ENCODE measurements around the gene IFIT2.

DNA sequence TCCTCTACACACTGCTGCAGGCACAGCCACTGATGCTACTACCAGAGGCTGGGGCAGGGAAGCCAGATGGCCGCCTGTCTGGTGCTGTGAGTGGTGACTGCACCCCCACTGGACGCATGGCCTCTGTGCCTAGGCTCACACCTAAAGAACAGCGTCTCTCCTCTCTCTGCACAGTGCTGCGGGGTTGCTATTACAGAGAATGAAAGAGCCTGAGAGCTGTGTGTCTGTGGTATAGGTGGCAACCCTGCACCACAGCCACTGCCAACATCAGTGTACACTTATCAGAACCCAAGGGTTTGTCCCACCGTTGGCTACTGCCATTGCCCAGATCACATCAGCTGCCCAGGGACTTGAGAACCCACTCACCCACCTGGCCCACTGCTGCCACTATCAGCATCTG lies 4.1 kb upstream of the IFIT2 start:
- TF ChIP-seq CTCF (IDR thresholded peaks at IDR 0.05; ENCODE audit: extremely low read depth in 1 of 2, insufficient read depth in 1 of 2, low read depth in 1 of 2, low read length in 2 of 2) (no peak), POLR2A (IDR thresholded peaks at IDR 0.05; ENCODE audit: low read depth, low read length) (no peak), POLR2AphosphoS5 (IDR thresholded peaks at IDR 0.05; ENCODE audit: insufficient read depth, low read depth, low read length) (no peak), EZH2 (IDR thresholded peaks at IDR 0.05; ENCODE audit: borderline replicate concordance, low read depth, low read length, severe bottlenecking) (no peak), MYC (IDR thresholded peaks at IDR 0.05; ENCODE audit: low read depth, low read length) (no peak), GATA2 (IDR thresholded peaks at IDR 0.05; ENCODE audit: insufficient read depth, insufficient read length, low read depth, low read length) (no peak), JUN (IDR thresholded peaks at IDR 0.05; ENCODE audit: borderline replicate concordance, insufficient read depth, insufficient read length, low read depth) (no peak), FOS (IDR thresholded peaks at IDR 0.05; ENCODE audit: borderline replicate concordance, insufficient read depth, low read length) (no peak)
- TF ChIP-seq, protein P1, sequence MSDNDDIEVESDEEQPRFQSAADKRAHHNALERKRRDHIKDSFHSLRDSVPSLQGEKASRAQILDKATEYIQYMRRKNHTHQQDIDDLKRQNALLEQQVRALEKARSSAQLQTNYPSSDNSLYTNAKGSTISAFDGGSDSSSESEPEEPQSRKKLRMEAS (IDR thresholded peaks at IDR 0.05; ENCODE audit: insufficient read depth, insufficient read length) = no peak

All from endothelial cell of umbilical vein (primary cell).